HFFc6 (cell line): ENCODE data around the gene MCM9. TPM values are rescaled to one million over a fixed set of nuclear protein-coding genes. Genes with fewer than 3 reads are reported as not detected.

Source experiments
- DNase-seq: peaks from one replicate; pipeline ENCODE4 v3.0.0-alpha.2; 2018
- H3K27ac Mint-ChIP-seq: 2 replicates; pipeline ENCODE4 v1.8.0; 2020; ENCODE audit warnings: mild to moderate bottlenecking, mixed read lengths
- H3K27me3 Mint-ChIP-seq: 2 replicates; pipeline ENCODE4 v1.8.0; 2021; ENCODE audit warnings: mild to moderate bottlenecking, moderate library complexity, mixed read lengths; ENCODE audit not compliant: insufficient read depth
- H3K36me3 Mint-ChIP-seq: 2 replicates; pipeline ENCODE4 v1.8.0; 2021; ENCODE audit warnings: low read depth, mixed read lengths
- H3K4me1 Mint-ChIP-seq: 2 replicates; pipeline ENCODE4 v1.8.0; 2020; ENCODE audit warnings: low read depth, mixed read lengths
- H3K4me3 Mint-ChIP-seq: 2 replicates; pipeline ENCODE4 v1.8.0; 2020; ENCODE audit warnings: mild to moderate bottlenecking, moderate library complexity, mixed read lengths
- H3K9me3 Mint-ChIP-seq: 2 replicates; pipeline ENCODE4 v1.8.0; 2020; ENCODE audit warnings: mild to moderate bottlenecking, mixed read lengths
- total RNA-seq, 6 experiments: library from RNA; stranded (reverse); fragmentation: NEBNext Ultra II Directional; extraction: Animal tissue kit (Norgen Biotek cat#: 25700); gene quantifications; 2 replicates in 1 of 6; 3 replicates in 5 of 6; pipeline ENCODE4 v1.2.3, GENCODE V29; 2021
- TF ChIP-seq, protein P1 (sequence below): fragments of 200-600 bp; sonication (generic); IDR thresholded peaks from 2 replicates; pipeline ENCODE4 v1.5.0; 2021; ENCODE audit warnings: antibody characterized with exemption, mild to moderate bottlenecking

Gene MCM9
- total RNA-seq, 6 experiments from 2014 or later: 4.6 to 5.7 (median 5.0) TPM

DNA sequence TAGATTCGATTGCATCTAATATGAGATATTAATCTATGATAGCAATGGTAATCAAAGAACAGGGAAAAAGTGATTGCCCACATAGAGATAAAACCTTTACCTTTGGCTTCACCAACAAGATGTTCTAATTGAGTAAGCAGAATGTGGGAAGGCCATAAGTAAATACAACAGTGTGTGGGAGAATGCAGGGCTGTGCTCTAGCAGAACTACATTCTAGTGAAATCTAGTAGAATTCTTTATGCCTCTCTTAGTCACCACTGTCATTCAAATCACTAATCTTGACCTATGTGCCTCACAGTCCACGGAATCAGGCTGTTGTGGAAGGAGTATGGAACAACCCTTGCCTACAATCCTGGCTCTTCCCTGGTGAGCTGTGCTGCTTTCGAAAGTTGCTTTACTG lies 30.4 kb upstream of the MCM9 start:
- DNase-seq: no peak
- Mint-ChIP-seq H3K4me3 (no peak overlapping the region), H3K4me1 (no peaks in the 10 kb centered on the region), H3K9me3 (no peaks in the 10 kb centered on the region), H3K27me3 (peaks cover 4% of the 10 kb centered on the region), H3K36me3 (no peaks in the 10 kb centered on the region), H3K27ac (no peak overlapping the region)
- TF ChIP-seq, protein P1, sequence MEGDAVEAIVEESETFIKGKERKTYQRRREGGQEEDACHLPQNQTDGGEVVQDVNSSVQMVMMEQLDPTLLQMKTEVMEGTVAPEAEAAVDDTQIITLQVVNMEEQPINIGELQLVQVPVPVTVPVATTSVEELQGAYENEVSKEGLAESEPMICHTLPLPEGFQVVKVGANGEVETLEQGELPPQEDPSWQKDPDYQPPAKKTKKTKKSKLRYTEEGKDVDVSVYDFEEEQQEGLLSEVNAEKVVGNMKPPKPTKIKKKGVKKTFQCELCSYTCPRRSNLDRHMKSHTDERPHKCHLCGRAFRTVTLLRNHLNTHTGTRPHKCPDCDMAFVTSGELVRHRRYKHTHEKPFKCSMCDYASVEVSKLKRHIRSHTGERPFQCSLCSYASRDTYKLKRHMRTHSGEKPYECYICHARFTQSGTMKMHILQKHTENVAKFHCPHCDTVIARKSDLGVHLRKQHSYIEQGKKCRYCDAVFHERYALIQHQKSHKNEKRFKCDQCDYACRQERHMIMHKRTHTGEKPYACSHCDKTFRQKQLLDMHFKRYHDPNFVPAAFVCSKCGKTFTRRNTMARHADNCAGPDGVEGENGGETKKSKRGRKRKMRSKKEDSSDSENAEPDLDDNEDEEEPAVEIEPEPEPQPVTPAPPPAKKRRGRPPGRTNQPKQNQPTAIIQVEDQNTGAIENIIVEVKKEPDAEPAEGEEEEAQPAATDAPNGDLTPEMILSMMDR: no peak

DNA sequence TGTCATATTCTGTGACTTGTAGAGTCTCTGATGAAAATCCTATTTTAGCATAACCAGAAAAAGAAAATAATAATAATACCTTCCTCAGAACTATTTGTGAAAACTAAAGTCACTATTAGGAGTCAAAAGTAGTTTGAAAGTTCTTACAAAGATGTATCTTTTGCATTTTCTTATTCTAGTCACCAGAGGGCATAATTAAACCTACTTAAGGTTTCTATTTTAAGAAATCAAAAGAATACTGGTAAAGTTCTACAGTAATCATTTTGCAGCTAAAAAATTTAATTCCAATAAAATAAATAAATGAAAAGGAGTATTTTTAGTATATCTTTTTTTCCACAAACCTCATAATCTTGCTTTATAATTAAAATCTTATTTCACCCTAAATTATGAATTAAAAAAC lies 28.0 kb upstream of the MCM9 start:
- Mint-ChIP-seq H3K27me3 (peaks cover 9% of the 10 kb centered on the region), H3K9me3 (no peaks in the 10 kb centered on the region), H3K4me3 (no peak overlapping the region), H3K27ac (no peak overlapping the region), H3K4me1 (no peaks in the 10 kb centered on the region), H3K36me3 (no peaks in the 10 kb centered on the region)
- no peak for DNase-seq
- TF ChIP-seq, protein P1: peak; percentile 66

- no peak for DNase-seq
- no peaks in the 10 kb centered on the region for H3K9me3 Mint-ChIP-seq
- no peaks in the 10 kb centered on the region for H3K4me1 Mint-ChIP-seq
- H3K27ac Mint-ChIP-seq: no peak overlapping the region
- no peak overlapping the region for H3K4me3 Mint-ChIP-seq
- H3K27me3 Mint-ChIP-seq: peaks cover 9% of the 10 kb centered on the region
- TF ChIP-seq, protein P1: no peak
- H3K36me3 Mint-ChIP-seq: no peaks in the 10 kb centered on the region
These were observed 24.9 kb upstream of the MCM9 start for GRCh38 chr6:118959903-118960302.

- Mint-ChIP-seq H3K27me3 (no peaks in the 10 kb centered on the region; the same call in 1 of the 2 replicates), H3K4me1 (no peaks in the 10 kb centered on the region), H3K9me3 (no peaks in the 10 kb centered on the region), H3K4me3 (no peak overlapping the region), H3K36me3 (no peaks in the 10 kb centered on the region), H3K27ac (no peak overlapping the region)
- DNase-seq: no peak
- TF ChIP-seq, protein P1: no peak
These were observed 18.4 kb upstream of the MCM9 start for GRCh38 chr6:118953391-118953790.

DNA sequence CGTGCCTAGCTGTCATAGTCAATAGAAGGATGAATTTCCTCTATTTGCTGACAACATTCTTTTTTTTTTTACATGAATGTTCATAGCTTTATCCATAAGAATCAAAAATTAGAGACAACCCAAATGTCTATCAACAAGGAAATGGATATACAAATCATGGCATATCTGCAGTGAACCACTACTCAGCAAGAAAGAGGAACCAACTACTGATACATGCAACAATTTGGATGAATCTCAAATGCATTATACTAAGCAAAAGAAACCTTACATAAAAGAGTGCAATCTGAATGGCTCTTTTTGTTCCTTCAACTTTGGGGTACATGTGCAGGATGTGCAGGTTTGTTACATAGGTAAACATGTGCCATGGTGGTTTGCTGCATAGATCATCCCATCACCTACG lies 17.7 kb upstream of the MCM9 start:
- TF ChIP-seq, protein P1: no peak
- Mint-ChIP-seq H3K27me3 (no peaks in the 10 kb centered on the region), H3K36me3 (no peaks in the 10 kb centered on the region), H3K4me3 (no peak overlapping the region), H3K9me3 (no peaks in the 10 kb centered on the region), H3K27ac (no peak overlapping the region), H3K4me1 (no peaks in the 10 kb centered on the region)
- DNase-seq: no peak

GRCh38 chr6:118945217-118945616 lies 10.3 kb upstream of the MCM9 start:
- Mint-ChIP-seq H3K36me3 (no peaks in the 10 kb centered on the region), H3K9me3 (peaks cover 8% of the 10 kb centered on the region; the same call in 1 of the 2 replicates), H3K27me3 (peaks cover 1% of the 10 kb centered on the region; the same call in 1 of the 2 replicates), H3K4me1 (no peaks in the 10 kb centered on the region), H3K4me3 (no peak overlapping the region), H3K27ac (no peak overlapping the region)
- no peak for DNase-seq
- TF ChIP-seq, protein P1: no peak
